ENCODE results near the gene OSBPL6. TPM values are rescaled to one million over a fixed set of nuclear protein-coding genes. Genes with fewer than 3 reads are reported as not detected.

The OSBPL6 gene
- total RNA-seq, 6 donors from 2014 or later, result 2.0 to 35.4 (median 5.1) TPM

DNA sequence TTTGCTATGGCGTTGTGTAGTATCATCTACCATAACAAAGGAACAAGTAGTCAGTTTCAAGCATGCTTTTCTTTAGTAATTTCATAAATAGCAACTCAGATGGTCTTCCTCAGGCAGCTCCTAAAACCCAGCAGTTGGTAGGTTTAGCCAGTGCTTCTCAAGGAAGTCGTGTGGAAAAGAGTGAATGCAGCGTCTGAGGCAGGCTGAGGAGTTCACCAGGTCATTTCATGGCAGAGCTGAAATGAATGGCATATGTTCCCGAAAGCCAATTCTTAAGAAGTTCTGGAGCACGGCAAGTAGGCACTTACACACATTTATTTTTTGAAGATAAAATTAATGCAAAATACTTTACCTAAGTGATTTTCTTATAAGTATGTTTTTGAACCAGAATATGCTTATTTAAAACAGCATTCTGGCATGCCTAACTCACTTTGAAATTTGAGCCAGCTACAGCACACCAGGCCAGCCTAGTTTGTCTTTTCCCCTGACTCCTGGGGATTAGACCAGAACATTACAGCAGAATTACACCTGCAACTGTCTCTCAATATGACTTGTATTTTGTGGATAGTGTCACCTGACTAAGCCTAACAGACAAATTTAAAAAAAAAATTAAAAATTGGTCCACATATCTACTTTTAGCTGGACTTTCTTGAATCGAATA is 62.2 kb downstream of the OSBPL6 start:
- TF ChIP-seq POLR2AphosphoS5 (IDR thresholded peaks at IDR 0.05) (no peak), POLR2A (IDR thresholded peaks at IDR 0.05) (no peak), EP300 (IDR thresholded peaks at IDR 0.05) (no peak)
- TF ChIP-seq, protein P1, sequence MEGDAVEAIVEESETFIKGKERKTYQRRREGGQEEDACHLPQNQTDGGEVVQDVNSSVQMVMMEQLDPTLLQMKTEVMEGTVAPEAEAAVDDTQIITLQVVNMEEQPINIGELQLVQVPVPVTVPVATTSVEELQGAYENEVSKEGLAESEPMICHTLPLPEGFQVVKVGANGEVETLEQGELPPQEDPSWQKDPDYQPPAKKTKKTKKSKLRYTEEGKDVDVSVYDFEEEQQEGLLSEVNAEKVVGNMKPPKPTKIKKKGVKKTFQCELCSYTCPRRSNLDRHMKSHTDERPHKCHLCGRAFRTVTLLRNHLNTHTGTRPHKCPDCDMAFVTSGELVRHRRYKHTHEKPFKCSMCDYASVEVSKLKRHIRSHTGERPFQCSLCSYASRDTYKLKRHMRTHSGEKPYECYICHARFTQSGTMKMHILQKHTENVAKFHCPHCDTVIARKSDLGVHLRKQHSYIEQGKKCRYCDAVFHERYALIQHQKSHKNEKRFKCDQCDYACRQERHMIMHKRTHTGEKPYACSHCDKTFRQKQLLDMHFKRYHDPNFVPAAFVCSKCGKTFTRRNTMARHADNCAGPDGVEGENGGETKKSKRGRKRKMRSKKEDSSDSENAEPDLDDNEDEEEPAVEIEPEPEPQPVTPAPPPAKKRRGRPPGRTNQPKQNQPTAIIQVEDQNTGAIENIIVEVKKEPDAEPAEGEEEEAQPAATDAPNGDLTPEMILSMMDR (IDR thresholded peaks at IDR 0.05), result no peak
- Histone ChIP-seq H3K4me3 (no peak overlapping the region), H3K9me3 (no peaks in the 10 kb centered on the region), H3K4me1 (peaks cover 0 to 6% (median 0%) of the 10 kb centered on the region in 4 donors), H3K27ac (no peak overlapping the region), H3K27me3 (no peaks in the 10 kb centered on the region), H3K36me3 (no peaks in the 10 kb centered on the region)
- DNase-seq (no peak), ATAC-seq (ENCODE audit: low FRiP score in 2 of 2) (no peak)
- 63 to 65% methylated on average over 6 of the region's 6 CpGs for WGBS, 2 donors

DNA sequence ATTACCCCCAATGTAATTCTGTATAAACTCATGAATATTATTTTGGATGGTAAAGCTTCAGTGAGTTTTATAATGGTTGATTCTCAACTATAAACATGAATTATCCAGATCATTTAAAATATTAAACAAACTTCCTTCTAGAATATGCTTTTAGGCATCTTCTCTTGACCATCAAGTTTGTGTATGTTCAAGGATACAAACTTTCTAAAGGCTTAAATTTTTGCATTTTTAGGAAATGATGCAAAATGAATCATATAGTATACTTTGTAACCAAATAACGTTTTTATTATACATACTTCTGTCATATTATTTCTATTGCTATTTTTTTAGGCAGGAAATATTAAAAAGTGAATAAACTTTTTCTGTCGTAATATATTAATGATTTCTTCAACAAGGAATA is 62.8 kb downstream of the OSBPL6 start:
- H3K27ac ChIP-seq, result no peak overlapping the region
- WGBS, 2 donors, result 90 to 92% methylated on average over 2 of the region's 2 CpGs
- TF ChIP-seq POLR2A (IDR thresholded peaks at IDR 0.05) (no peak), POLR2AphosphoS5 (IDR thresholded peaks at IDR 0.05) (no peak), EP300 (IDR thresholded peaks at IDR 0.05) (no peak)
- TF ChIP-seq, protein P1 (IDR thresholded peaks at IDR 0.05), result no peak
- H3K36me3 ChIP-seq, result no peaks in the 10 kb centered on the region
- no peaks in the 10 kb centered on the region for H3K9me3 ChIP-seq
- H3K4me3 ChIP-seq, result no peak overlapping the region
- DNase-seq (no peak), ATAC-seq (ENCODE audit: low FRiP score in 2 of 2) (no peak)
- H3K27me3 ChIP-seq, result no peaks in the 10 kb centered on the region
- peaks cover 0 to 6% (median 0%) of the 10 kb centered on the region in 4 donors for H3K4me1 ChIP-seq

DNA sequence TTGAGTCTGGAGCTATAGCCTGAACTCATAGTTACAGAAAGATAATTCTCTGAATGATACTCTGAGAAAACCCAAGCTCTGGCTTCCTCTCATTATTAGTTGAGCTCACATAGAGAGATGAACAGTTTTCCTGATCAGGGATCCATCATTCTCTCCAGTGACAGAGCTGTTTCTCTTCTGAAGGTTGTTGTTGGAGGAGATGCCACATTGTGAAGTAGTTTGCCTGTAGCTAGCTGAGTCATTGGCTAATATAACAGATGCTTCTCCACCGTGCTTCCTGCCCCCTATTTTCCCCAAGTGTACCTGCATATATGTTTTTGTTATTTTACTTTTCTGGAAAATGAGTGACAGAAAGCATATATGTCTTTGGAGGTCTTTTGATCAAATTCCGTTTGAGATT is 64.6 kb downstream of the OSBPL6 start:
- H3K9me3 ChIP-seq, result no peaks in the 10 kb centered on the region
- no peaks in the 10 kb centered on the region for H3K36me3 ChIP-seq
- H3K4me1 ChIP-seq, result peaks cover 0 to 6% (median 0%) of the 10 kb centered on the region in 4 donors
- DNase-seq (no peak), ATAC-seq (ENCODE audit: low FRiP score in 2 of 2) (no peak)
- H3K27ac ChIP-seq, result no peak overlapping the region
- H3K4me3 ChIP-seq, result no peak overlapping the region
- TF ChIP-seq EP300 (IDR thresholded peaks at IDR 0.05), result no peak
- TF ChIP-seq POLR2AphosphoS5 (IDR thresholded peaks at IDR 0.05), result no peak
- TF ChIP-seq, protein P1 (IDR thresholded peaks at IDR 0.05), result no peak
- TF ChIP-seq POLR2A (IDR thresholded peaks at IDR 0.05), result no peak
- 71 to 75% methylated on average over 2 of the region's 2 CpGs for WGBS, 2 donors
- H3K27me3 ChIP-seq, result no peaks in the 10 kb centered on the region

DNA sequence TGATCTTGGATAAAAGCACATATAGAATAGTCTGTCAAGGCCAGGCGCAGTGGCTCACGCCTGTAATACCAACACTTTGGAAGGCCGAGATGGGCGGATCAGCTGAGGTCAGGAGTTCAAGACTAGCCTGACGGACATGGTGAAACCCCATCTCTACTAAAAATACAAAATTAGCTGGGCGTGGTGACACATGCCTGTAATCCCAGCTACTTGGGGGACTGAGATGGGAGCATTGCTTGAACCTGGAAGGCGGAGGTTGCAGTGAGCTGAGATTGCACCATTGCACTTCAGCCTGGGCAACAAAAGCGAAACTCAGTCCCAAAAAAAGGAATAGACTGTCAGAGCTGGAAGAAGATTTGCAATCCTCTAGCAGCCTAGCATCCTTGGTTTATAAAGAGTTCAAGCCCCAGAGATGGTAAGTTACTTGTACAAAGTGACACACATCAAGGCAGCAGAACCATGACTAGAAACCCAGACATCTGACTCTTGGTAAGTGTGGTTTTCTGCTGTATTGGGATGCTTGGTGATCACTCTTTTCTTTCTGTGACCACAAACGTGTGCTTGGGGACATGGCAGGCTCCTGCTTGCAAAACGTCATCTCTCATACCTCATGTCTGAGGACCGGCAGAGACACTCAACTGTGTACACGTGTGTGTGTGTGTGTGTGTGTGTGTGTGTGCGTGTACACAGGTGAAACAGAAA is 69.0 kb downstream of the OSBPL6 start:
- Histone ChIP-seq H3K27me3 (no peaks in the 10 kb centered on the region), H3K4me1 (no peaks in the 10 kb centered on the region), H3K9me3 (no peaks in the 10 kb centered on the region), H3K27ac (no peak overlapping the region), H3K36me3 (no peaks in the 10 kb centered on the region), H3K4me3 (no peak overlapping the region)
- DNase-seq (no peak), ATAC-seq (ENCODE audit: low FRiP score in 2 of 2) (no peak)
- whole genome bisulfite sequencing, 2 donors, result 81 to 89% methylated on average over 13 of the region's 13 CpGs
- no peak for TF ChIP-seq POLR2AphosphoS5 (IDR thresholded peaks at IDR 0.05)
- TF ChIP-seq, protein P1 (IDR thresholded peaks at IDR 0.05), result no peak
- TF ChIP-seq EP300 (IDR thresholded peaks at IDR 0.05), result no peak
- TF ChIP-seq POLR2A (IDR thresholded peaks at IDR 0.05), result no peak
